ENCODE data around the gene MTRF1L. TPM values are rescaled to one million over a fixed set of nuclear protein-coding genes. Genes with fewer than 3 reads are reported as not detected.
A peak's percentile ranks its signal among the peaks of the same experiment; 100 is the strongest.
"Not testable (repeated sequence)": the region's sequence is repeated elsewhere in the genome, so short reads cannot be mapped to it uniquely, and the experiment has no call there.

Gene MTRF1L
- total RNA-seq, 1 experiment from 2014 or later, result 18.0 TPM

- DNase-seq (ENCODE audit: extremely low read depth, low read depth), result no peak
These were observed 27.1 kb downstream of the MTRF1L start for GRCh38 chr6:152975204-152975915.

DNA sequence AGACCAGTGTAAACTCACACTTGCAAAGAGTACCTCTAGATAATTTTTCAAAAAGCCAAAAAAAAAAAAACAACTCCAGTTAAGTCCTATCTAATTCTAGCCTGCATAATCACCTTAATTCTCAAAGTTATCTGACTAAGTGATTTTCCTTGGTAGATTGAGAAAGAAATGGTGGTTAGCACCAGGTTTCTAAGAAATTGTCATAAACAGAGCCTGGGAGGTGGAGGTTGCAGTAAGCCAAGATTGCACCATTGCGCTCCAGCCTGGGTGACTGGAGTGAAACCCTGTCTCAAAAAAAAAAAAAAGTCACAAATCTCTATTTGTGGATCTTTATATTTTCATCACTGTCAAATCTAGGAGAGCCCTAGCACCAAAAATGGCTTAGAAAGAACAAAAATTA, 28.6 kb downstream of the MTRF1L start:
- DNase-seq (ENCODE audit: extremely low read depth, low read depth), result no peak

- DNase-seq (ENCODE audit: extremely low read depth, low read depth), result no peak
These were observed 32.7 kb downstream of the MTRF1L start for GRCh38 chr6:152969688-152970418.

- DNase-seq (ENCODE audit: extremely low read depth, low read depth), result not testable (repeated sequence)
These were observed 36.2 kb downstream of the MTRF1L start for GRCh38 chr6:152966168-152966894.

DNA sequence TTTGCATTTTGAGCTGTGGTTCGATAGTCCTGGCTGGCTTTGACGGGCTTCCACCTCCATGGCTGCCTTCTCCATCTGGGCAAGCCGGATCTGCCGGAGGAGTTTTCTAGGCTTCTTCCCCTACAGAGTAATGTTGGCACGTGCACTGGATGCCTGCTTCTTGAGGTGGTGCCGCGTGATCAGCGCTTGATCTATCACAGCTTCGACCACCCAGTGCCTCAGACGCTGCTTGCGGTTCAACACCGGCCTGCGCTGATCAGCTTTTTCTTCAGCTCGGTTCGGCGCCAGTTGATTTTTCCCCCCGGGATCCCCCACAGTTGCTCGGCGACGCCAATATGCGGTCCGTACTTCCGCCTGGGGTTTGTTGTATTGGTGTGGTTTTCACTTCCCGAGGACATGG, 43.2 kb downstream of the MTRF1L start:
- no peak for DNase-seq (ENCODE audit: extremely low read depth, low read depth)

DNA sequence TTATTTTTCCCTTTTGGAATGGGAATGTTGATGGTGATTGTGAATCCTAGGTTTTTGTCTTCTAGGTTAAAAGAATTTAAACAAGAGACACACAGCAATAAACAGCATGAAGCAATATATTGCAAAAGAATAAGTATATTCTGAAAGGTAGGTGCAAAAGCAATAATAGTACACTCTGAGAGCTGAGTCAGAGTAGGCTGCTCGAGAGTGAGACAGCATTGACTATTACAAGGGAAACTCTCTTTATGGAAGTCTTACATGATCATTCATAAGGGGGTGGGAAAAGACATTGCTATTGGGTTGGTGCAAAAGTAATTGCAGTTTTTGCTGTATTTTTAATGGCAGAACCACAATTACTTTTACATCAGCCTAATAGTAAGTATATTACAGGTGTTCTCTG, 44.7 kb downstream of the MTRF1L start:
- no peak for DNase-seq (ENCODE audit: extremely low read depth, low read depth)

- DNase-seq (ENCODE audit: extremely low read depth, low read depth), result no peak
These were observed 48.1 kb downstream of the MTRF1L start for GRCh38 chr6:152954443-152954842.

DNA sequence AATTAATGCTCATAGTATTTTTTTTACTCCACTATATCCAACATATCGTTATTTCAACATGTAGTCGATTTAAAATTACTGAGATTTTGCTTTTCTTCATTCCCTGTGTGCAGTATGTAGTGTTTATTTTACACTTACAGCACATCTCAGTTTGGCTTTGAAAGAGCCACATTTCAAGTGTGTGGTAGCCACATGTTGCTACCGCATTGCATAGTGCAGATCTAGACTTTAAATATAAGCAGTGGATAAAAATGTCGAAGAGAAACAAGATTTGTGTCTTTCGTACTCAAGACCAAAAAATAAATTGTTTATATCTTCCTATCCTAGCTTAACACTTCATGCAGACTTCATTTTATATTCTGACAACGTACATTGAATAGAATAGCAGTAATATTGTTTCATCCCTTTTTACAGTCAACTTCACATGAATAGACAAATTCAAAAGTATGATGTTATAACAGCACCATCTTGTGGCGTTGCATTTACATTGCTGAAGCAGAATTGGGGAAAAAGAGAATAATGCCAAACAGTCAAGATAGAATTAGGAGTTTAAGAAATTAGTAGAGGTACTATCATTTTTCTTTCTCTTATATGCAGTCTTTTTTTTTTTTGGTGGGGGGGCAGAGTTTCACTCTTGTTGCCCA, 49.5 kb downstream of the MTRF1L start:
- DNase-seq (ENCODE audit: extremely low read depth, low read depth), result peak; percentile 24

- no peak for DNase-seq (ENCODE audit: extremely low read depth, low read depth)
These were observed 50.5 kb downstream of the MTRF1L start for GRCh38 chr6:152952045-152952444.

DNA sequence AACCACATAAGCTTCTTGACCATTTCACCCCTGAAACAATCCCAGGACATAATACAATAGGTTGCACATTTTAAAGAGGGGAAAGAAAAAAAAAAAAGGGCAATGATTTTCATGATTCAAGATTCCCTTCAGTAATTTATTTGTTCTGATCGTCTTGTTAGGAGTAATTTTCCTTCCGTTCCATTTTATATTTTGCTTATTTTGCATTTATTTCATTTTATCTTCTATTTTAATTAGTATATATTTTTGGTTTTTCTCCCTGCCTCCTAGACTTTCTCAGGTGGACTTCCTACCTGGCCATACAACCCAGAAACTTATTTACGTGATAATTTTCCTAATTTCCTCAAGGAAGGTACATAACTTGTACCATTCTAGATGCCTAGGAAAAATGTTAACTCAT, 52.3 kb downstream of the MTRF1L start:
- DNase-seq (ENCODE audit: extremely low read depth, low read depth), result no peak

DNA sequence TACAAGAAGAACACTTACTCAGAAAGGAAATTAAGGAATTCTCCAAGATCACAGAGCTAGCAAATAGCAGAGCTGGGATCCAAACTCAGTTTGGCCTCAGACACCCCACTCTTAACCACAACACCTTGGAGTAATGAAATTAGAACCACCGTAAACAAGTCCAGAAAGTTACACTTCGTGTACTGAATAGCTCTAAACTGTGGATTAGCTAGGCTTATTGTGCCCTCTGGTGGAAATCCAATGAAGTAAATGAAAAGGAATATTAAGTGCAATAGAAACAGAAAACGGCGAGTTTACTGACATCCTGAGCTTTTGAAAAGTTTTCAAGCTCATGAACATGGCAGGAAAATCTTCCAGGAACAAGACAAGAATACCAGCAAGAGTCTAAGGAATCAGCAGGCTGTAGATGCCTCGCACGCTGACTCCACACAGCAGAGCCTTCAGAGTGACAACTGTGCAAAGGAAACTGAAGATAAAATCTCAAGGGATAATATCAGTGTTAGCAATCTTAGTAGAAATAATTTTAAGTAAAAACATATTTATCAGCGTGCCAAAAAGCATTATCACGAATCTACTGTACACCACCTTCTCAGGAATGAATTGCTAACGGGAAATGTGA, 54.2 kb downstream of the MTRF1L start:
- DNase-seq (ENCODE audit: extremely low read depth, low read depth), result peak; percentile 33

DNA sequence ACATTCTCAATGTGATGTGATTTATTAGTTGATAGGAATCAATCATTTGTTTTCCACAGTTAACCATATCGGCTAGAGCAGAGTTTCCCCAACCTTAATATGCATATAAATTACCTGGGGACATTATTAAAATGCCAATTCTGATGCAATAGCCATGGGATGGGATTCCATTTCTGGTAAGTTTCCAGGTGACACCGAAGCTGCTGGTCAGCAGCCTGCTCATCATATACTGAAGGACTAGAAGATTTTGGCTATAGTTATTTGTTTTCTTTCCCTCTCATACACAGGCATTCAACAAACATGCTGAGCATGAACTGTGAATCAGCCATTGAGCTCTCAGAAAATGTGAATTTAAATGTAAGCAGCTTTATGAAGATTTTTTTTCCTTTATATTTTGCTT, 55.5 kb downstream of the MTRF1L start:
- no peak for DNase-seq (ENCODE audit: extremely low read depth, low read depth)

DNA sequence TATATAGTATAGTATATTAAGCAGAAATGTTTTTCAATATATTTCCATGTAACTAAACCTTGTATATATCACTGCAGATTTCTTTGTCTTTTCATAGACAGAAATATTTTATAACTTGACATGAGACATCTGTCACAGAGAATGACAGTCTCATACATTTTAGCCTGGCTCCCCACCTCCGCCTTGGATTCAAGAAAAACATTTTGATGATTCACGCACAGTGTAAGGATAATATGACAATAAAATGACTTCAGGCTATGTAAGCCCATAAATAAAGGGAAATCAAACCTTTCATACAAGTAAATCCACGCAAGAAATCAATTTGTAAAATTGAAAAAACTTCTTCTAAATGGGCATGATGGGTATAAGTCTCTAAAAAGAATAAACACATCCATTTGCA, 56.0 kb downstream of the MTRF1L start:
- no peak for DNase-seq (ENCODE audit: extremely low read depth, low read depth)

DNA sequence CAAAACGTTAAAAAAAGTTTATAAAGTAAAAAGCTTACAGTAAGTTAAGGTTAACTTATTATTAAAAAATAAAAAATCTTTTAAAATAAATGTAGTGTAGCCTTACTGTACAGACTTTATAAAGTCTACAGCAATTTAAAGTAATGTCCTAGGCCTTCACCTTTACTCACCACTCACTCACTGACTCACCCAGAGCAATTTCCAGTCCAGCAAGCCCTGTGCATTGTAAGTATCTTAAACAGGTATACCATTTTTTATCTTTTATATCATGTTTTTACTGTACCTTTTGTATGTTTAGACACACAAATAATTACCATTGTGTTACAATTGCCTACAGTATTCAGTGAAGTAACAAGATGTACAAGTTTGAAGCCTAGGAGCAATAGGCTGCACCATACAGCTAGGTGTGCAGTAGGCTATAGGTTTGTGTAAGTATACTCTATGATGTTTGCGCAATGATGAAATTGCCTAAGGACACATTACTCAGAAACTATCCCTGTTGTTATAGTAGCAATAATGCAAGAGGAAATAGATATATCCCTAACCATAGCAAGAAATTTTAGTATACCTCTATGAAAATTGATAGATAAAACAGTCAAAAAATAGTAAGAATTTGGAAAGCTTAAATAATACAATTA, 59.1 kb downstream of the MTRF1L start:
- no peak for DNase-seq (ENCODE audit: extremely low read depth, low read depth)

DNA sequence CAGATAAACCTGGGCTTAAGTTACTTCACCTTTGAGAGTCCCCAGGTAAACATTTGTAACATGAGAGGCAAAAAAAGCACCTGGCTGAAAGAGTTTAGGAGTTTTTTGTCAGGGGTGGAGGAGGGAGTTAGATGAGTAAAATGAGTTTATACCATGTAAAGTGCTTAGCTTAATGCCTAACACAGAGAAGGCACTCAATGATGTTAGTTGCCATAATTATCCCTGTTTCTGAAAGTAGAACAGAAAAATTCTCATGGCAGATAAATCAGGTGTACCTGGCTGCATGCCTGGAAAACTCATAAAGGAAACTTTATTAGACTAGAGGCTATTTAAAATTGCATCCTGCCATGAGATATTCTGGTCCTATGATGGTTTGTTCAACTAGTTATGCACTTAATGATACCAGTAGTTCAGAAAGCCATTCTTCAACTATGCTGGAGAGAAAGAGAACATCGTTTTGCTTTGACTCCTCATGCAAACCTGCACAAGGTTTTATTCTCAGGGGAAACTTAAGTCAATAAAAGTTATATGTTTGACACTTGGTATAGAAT, 60.1 kb downstream of the MTRF1L start:
- DNase-seq (ENCODE audit: extremely low read depth, low read depth), result no peak

DNA sequence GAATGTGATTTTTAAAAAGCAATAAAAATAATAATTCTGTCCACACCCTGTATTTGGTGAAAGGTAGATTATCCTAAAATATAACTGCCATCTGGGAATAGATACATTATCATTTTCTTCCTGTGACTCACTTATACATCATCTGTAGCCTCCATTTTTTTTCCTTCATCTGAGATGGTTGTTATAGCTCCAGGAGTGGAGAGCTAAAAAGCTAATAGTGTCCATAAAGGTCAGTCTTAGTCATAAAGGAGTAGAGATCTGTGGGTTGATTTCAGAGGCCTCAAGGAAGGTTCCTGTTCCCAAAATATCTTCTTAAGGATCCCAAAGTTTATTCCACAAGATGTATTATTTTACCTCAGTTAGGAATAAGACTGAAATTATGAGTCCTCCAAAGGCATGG, 60.8 kb downstream of the MTRF1L start:
- no peak for DNase-seq (ENCODE audit: extremely low read depth, low read depth)
